SU-DHL-6 (cell line): Measurements from ENCODE around the gene SMOC2.

ENCODE experiments used
- CTCF ChIP-seq: fragments of 200-600 bp; sonication (generic); IDR thresholded peaks from one replicate; pipeline ENCODE4 v1.5.1; 2017; ENCODE audit warnings: antibody characterized with exemption, mild to moderate bottlenecking, low read length, moderate library complexity; ENCODE audit not compliant: insufficient read depth, poor library complexity, severe bottlenecking
- EZH2phosphoT487 ChIP-seq: fragments of 200-600 bp; sonication (generic), shearing (Covaris generic); conservative IDR thresholded peaks from 2 replicates; pipeline ENCODE4 v1.6.1; 2018; ENCODE audit warnings: mild to moderate bottlenecking, antibody characterized with exemption, low read length, moderate library complexity, mixed read lengths

- TF ChIP-seq CTCF (no peak), EZH2phosphoT487 (no peak)
Measured at GRCh38 chr6:168690271-168690670, 249.3 kb downstream of the SMOC2 start.
